ENCODE data around the gene PLD3. TPM values are rescaled to one million over a fixed set of nuclear protein-coding genes. Genes with fewer than 3 reads are reported as not detected.

Gene PLD3, protein sequence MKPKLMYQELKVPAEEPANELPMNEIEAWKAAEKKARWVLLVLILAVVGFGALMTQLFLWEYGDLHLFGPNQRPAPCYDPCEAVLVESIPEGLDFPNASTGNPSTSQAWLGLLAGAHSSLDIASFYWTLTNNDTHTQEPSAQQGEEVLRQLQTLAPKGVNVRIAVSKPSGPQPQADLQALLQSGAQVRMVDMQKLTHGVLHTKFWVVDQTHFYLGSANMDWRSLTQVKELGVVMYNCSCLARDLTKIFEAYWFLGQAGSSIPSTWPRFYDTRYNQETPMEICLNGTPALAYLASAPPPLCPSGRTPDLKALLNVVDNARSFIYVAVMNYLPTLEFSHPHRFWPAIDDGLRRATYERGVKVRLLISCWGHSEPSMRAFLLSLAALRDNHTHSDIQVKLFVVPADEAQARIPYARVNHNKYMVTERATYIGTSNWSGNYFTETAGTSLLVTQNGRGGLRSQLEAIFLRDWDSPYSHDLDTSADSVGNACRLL
- polyA plus RNA-seq = 10 to 100 TPM; 60.8 to 94.9 (median 63.7) TPM

DNA sequence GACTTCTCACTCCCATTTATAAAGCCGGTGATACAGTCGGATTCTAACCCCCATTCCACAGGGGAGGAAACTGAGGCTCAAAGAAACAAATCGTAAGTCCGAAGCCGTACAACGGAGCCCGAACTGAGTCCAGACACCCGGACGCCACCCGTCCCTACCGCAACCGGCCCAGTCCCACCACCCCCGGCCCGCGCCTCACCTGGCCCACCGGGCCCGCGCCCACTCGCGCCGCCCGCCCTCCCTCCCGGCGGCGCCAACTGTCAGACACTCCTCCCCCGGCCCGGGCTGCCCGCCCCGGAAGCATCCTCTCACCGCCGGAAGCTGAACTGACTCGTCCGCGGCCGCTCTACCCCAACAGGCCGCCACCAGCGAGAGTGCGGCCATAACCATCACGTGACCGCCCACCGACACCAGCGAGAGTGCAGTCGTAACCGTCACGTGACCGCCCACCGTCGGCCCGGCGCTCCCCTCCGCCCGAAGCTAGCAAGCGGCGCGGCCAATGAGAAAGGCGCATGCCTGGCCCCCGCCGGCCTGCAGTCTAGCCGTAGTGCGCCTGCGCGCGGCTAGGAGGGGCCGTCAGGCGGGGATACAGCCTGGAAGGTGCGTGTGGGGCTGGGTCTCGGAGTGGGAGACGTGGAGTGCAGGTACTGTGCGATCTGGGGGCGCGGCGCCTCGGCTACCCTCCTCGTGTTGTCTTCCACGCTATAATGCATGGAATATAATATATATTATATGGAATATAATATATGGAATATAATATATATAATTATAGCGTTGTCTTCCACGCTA is at the start of gene PLD3, which contains the start of gene C19orf47:
PLD3 (plus strand) TSS at position 571 of the 789 bp plus-strand sequence. CDS start 17,789 bp downstream, outside the sequence.
C19orf47 (minus strand) TSS at position 273 of the 789 bp plus-strand sequence. CDS start 6,540 bp downstream, outside the sequence.
- Mint-ChIP-seq H3K9me3 (peaks cover 0 to 2% (median 0%) of the 10 kb centered on the region in 6 donors), H3K4me1 (peaks cover 31 to 36% of the 10 kb centered on the region in 2 donors), H3K4me3 (peak within 1 kb of the TSS; percentile 89 to 98 (median 91)), H3K27ac (peak within 1 kb of the TSS; percentile 87 to 99 (median 92)), H3K27me3 (ENCODE audit: low read depth in 3 of 3) (peaks cover 6 to 14% (median 6%) of the 10 kb centered on the region in 3 donors), H3K36me3 (peaks cover 0 to 4% (median 0%) of the 10 kb centered on the region in 3 donors)
- peak; percentile 99 for DNase-seq

DNA sequence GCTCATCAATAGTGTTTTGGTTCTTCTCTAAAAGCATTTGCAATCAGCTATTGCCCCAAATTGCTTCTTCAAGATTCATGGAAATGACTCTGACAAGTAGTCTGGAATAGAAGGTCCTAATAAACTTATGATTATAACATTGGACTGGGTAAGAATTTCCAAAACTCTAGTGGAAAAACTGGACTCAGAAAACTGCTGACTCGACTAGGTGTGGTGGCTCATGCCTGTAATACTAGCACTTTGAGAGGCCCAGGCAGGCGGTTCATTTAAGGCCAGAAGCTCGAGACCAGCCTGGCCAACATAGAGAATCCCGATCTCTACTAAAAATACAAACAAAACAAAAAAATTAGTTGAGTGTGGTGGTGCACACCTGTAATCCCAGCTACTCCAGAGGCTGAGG is 47.8 kb upstream of the PLD3 start:
- Mint-ChIP-seq H3K27me3 (ENCODE audit: low read depth in 3 of 3) (no peaks in the 10 kb centered on the region), H3K27ac (no peak overlapping the region), H3K4me3 (no peak overlapping the region), H3K9me3 (no peaks in the 10 kb centered on the region), H3K36me3 (peaks cover 0 to 3% (median 0%) of the 10 kb centered on the region in 3 donors), H3K4me1 (peaks cover 1 to 5% of the 10 kb centered on the region in 2 donors)
- no peak for DNase-seq

DNA sequence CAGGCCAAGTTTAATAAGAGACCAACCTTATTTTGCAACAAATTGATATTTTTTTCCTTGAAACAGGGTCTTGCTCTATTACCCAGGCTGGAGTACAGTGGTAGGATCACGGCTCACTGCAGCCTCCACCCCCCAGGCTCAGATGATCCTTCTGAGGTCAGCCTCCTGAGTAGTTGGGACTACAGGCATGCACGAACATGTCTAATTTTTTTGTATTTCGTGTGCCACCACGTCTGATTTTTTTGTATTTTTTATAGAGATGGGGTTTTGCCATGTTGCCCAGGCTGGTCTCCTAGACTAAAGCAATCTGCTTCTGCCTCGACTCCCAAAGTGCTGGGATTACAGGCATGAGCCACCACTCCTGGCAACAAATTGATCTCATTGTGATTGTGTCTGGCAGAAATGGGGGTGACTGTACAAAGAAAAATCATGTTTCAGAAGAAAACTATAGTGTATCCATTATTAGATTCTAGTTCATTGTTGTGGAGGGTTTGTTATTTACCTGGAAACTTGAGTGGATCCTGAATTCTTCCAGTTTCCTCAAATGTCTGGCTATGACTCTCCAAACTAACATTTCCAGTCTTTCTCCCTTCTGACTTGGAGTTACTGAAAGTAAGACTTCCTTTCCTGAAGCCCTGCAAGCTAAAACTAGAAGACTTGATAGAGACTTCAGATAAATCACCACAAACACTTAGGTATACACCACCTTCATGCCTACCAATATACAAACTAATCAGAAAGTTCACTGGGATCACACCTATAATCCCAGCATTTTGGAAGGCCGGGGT is 46.1 kb upstream of the PLD3 start:
- H3K4me3 Mint-ChIP-seq = no peak overlapping the region
- H3K9me3 Mint-ChIP-seq = no peaks in the 10 kb centered on the region
- no peak overlapping the region for H3K27ac Mint-ChIP-seq
- H3K27me3 Mint-ChIP-seq (ENCODE audit: low read depth in 3 of 3) = no peaks in the 10 kb centered on the region
- no peak for DNase-seq
- H3K4me1 Mint-ChIP-seq = peaks cover 1 to 6% of the 10 kb centered on the region in 2 donors
- peaks cover 0 to 3% (median 0%) of the 10 kb centered on the region in 3 donors for H3K36me3 Mint-ChIP-seq

DNA sequence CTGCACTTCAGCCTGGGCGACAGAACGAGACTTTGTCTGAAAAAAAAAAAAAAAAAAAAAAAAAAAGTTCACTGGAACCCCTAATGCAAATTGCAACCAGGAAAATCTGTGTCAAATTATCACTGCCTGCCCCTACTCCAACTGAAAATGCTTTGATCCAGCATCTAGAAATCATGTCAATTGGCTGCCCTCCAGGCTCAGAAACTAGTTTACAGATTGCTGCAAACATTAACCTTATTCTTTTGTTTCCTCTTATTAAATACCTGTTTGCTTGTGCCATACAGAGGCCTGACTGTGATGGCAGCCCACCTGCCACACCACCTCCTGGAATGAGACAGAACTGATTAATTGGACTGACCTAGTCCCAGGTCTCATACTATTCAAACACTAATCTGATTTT is 44.7 kb upstream of the PLD3 start:
- H3K9me3 Mint-ChIP-seq = no peaks in the 10 kb centered on the region
- H3K27me3 Mint-ChIP-seq (ENCODE audit: low read depth in 3 of 3) = no peaks in the 10 kb centered on the region
- peaks cover 0 to 3% (median 0%) of the 10 kb centered on the region in 3 donors for H3K36me3 Mint-ChIP-seq
- H3K27ac Mint-ChIP-seq = no peak overlapping the region
- DNase-seq = no peak
- peaks cover 1 to 6% of the 10 kb centered on the region in 2 donors for H3K4me1 Mint-ChIP-seq
- no peak overlapping the region for H3K4me3 Mint-ChIP-seq

DNA sequence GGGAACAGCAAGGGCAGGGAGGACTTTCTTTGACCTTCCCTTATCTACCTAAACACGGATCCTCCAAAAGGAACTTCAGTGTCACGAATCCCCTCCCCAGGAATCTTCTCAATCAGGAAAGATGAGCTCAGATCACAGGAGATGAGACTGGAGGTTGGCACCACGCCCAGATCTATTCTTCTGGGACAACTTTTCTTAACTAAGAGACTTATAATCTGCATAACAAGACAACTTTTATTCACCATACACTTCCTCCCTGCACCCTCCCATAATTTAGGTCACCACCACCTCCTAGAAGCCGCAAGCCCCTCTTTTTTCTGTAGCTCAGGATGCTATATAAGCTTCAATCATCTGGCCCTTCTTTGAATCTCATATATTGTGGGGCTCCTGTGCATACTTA is 44.2 kb upstream of the PLD3 start:
- peaks cover 0 to 3% (median 0%) of the 10 kb centered on the region in 3 donors for H3K36me3 Mint-ChIP-seq
- no peak overlapping the region for H3K4me3 Mint-ChIP-seq
- no peak for DNase-seq
- H3K4me1 Mint-ChIP-seq = peaks cover 1 to 6% of the 10 kb centered on the region in 2 donors
- H3K9me3 Mint-ChIP-seq = no peaks in the 10 kb centered on the region
- no peak overlapping the region for H3K27ac Mint-ChIP-seq
- no peaks in the 10 kb centered on the region for H3K27me3 Mint-ChIP-seq (ENCODE audit: low read depth in 3 of 3)

DNA sequence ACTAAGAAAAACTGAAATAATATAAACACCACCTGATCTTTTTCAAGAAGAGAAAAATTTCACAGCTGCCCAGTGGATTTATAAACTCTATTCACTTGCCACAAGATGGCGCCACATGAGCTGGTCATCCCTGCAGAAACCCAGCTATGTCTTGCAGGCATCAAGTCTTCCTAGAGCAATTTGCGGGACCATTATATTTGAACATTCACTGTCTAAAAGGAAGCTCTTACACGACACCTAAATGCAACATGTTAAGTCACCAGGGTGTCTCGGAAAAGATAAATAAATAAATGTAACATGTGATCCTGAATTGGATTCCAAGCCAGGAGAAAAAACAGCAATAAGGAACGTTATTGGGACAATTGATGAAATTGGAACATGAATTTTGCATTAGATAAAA is 43.1 kb upstream of the PLD3 start:
- H3K4me1 Mint-ChIP-seq = peaks cover 1 to 6% of the 10 kb centered on the region in 2 donors
- H3K9me3 Mint-ChIP-seq = no peaks in the 10 kb centered on the region
- peak; percentile 61 to 70 (median 65) for DNase-seq
- no peak overlapping the region for H3K27ac Mint-ChIP-seq
- H3K4me3 Mint-ChIP-seq = no peak overlapping the region
- peaks cover 0 to 3% (median 0%) of the 10 kb centered on the region in 3 donors for H3K36me3 Mint-ChIP-seq
- no peaks in the 10 kb centered on the region for H3K27me3 Mint-ChIP-seq (ENCODE audit: low read depth in 3 of 3)

DNA sequence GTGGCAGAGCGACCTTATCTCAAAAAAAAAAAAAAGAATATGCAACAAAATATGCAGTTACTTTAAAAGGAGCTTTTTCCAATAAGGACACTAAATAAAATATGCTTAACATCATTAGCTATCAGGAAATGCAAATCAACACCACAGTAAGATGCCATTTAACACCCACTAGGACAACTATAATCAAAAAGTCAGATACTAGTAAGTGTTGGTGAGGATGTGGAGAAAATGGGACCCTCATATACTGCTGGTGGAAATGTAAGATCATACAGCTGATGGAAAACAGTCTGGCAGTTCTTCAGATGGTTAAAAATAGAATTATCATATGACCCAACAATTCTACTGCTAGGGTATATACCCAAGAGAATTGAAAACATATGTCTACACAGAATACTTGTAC is 38.8 kb upstream of the PLD3 start:
- H3K27me3 Mint-ChIP-seq (ENCODE audit: low read depth in 3 of 3) = no peaks in the 10 kb centered on the region
- no peaks in the 10 kb centered on the region for H3K9me3 Mint-ChIP-seq
- H3K36me3 Mint-ChIP-seq = no peaks in the 10 kb centered on the region
- peaks cover 1 to 6% of the 10 kb centered on the region in 2 donors for H3K4me1 Mint-ChIP-seq
- DNase-seq = no peak
- no peak overlapping the region for H3K27ac Mint-ChIP-seq
- no peak overlapping the region for H3K4me3 Mint-ChIP-seq

DNA sequence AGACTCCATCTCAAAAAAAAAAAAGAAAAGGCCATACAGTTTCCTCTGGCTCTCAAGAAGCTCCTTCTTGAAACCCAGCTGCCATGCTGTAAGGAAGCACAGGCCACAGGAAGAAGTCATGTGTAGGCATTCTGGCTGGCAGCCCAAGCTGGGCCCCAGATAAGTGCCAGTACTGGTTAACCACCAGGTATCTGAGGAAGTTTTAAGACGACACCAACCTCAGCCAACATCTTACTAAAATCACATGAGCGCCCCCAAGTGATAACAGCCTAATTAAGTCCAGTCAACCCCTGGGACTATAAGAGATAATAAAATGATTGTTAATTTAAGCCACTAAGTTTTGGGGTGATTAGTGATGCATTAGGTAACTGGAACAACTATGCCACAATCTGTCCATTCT is 36.0 kb upstream of the PLD3 start:
- Mint-ChIP-seq H3K9me3 (no peaks in the 10 kb centered on the region), H3K36me3 (peaks cover 0 to 3% (median 3%) of the 10 kb centered on the region in 3 donors), H3K4me3 (no peak overlapping the region), H3K27me3 (ENCODE audit: low read depth in 3 of 3) (no peaks in the 10 kb centered on the region), H3K4me1 (no peaks in the 10 kb centered on the region), H3K27ac (no peak overlapping the region)
- DNase-seq = no peak

DNA sequence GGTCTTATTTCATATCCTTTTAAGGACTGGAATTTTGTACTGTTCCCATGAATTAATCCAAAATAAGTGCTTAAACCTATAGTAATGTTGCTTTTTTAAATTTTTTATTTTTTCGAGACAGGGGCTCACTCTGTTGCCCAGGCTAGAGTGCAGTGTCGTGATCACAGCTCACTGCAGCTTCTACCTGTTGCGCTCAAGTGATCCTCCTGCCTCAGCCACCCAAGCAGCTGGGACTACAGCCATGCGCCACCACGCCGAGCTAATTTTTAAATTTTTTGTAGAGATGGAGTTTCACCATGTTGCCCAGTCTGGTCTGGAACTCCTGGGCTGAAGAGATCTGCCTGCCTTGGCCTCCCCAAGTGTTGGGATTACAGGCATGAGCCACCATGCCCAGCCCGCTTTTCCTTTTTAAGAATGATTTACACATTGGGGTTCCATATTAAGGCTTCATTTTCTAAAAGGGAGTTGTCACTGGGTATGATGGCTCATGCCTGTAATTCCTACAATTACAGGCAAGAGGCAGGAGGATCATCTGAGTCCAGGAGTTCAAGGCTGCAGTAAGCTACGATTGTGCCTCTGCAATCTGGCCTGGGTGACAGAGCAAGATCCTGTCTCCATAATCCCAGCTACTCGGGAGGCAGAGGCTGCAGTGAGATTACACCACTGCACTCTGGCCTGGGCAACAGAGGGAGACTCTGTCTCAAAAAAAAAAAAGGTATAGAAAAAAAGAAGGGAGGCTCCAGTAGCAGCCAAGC is 35.1 kb upstream of the PLD3 start:
- peaks cover 0 to 4% (median 3%) of the 10 kb centered on the region in 3 donors for H3K36me3 Mint-ChIP-seq
- H3K27ac Mint-ChIP-seq = no peak overlapping the region

DNA sequence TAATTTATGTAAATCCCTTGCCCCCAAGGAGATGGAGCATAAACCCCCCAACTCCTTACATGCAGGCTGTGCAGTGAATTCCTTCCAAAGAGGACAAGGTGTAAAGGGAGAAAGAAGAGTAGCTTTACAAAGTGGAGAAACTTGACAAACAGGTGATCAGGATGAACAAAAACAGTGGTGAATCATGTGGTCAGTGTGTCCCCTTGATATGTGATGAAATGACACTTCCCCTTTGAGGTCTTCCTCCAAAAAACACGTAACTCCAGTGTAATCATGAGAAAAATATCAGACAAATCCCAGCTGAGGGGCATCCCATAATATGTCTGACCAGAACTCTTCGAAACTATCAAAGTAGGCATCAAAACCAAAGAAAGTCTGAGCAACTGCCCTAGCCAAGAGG is 33.8 kb upstream of the PLD3 start:
- no peak for DNase-seq
- peaks cover 0 to 7% (median 3%) of the 10 kb centered on the region in 3 donors for H3K36me3 Mint-ChIP-seq
- no peaks in the 10 kb centered on the region for H3K27me3 Mint-ChIP-seq (ENCODE audit: low read depth in 3 of 3)
- no peaks in the 10 kb centered on the region for H3K9me3 Mint-ChIP-seq
- no peak overlapping the region for H3K27ac Mint-ChIP-seq
- H3K4me1 Mint-ChIP-seq = no peaks in the 10 kb centered on the region
- H3K4me3 Mint-ChIP-seq = no peak overlapping the region

More for the DNA sequence above, 35.1 kb upstream of the PLD3 start:
- Mint-ChIP-seq H3K4me1 (no peaks in the 10 kb centered on the region), H3K9me3 (no peaks in the 10 kb centered on the region), H3K4me3 (no peak overlapping the region), H3K27me3 (ENCODE audit: low read depth in 3 of 3) (no peaks in the 10 kb centered on the region)
- no peak for DNase-seq

DNA sequence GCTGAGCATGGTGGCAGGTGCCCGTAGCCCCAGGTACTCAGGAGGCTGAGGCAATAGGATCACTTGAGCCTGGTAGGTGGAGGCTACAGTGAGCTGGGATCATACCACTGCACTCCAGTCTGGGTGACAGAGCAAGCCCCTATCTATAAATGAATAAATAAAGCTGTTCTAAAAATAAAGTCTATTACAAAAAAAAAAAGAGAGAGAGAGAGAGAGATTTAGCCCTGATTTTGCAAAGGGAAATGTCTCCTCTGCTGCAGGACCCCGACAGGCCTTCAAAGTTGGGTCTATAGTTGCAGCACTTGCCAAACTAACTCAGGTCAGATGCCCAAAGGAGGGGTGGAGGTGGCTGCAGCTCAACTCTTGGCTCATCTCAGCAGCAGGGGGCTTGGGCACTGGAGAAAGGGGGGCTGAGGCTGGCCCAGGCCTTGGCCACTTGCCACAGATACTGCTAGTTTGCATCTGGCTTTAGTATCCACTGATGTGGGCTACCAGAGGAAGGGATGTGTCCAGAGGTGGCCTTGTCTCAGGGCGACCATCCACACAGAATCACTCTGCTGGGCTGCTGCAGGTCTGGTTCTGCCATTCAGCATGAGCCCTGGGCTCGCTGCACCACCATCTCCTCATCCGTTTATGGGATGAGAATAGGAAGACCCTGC is 32.6 kb upstream of the PLD3 start:
- peaks cover 0 to 1% (median 0%) of the 10 kb centered on the region in 3 donors for H3K27me3 Mint-ChIP-seq (ENCODE audit: low read depth in 3 of 3)
- H3K36me3 Mint-ChIP-seq = peaks cover 0 to 7% (median 5%) of the 10 kb centered on the region in 3 donors
- no peak overlapping the region for H3K4me3 Mint-ChIP-seq
- no peak overlapping the region for H3K27ac Mint-ChIP-seq
- no peaks in the 10 kb centered on the region for H3K9me3 Mint-ChIP-seq
- DNase-seq = no peak
- H3K4me1 Mint-ChIP-seq = no peaks in the 10 kb centered on the region

DNA sequence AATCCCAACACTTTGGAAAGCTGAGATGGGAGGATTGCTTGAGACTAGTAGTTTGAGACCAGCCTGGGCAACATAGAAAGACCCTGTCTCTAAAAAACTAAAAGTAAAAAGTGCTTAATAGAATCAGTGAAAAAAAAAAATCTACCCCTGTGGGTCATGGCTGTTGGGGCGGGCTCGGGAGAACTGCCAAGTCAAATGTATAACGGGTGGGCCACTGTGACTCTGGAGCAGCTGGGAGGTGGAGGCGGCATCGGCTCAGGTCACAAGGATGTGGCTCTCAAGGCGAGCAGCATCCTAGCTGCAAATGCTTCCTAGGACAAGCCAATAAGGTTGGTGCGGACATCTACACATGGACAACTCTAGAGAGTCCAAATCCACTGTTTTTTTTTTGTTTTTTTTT is 31.2 kb upstream of the PLD3 start:
- no peaks in the 10 kb centered on the region for H3K9me3 Mint-ChIP-seq
- H3K4me1 Mint-ChIP-seq = no peaks in the 10 kb centered on the region
- no peak overlapping the region for H3K4me3 Mint-ChIP-seq
- DNase-seq = no peak
- peaks cover 0 to 3% (median 0%) of the 10 kb centered on the region in 3 donors for H3K27me3 Mint-ChIP-seq (ENCODE audit: low read depth in 3 of 3)
- peak overlapping the region in 1 of 6 donors; percentile 23 for H3K27ac Mint-ChIP-seq
- H3K36me3 Mint-ChIP-seq = peaks cover 1 to 9% (median 6%) of the 10 kb centered on the region in 3 donors

Measured in immature natural killer cell (primary cell).